Osteocyte (in vitro differentiated cells): ENCODE measurements around the gene NPAS2. TPM values are rescaled to one million over a fixed set of nuclear protein-coding genes. Genes with fewer than 3 reads are reported as not detected.

ENCODE experiments used
- DNase-seq: peaks from one replicate; pipeline ENCODE4 v3.0.0; 2021; ENCODE audit warnings: mixed read lengths; ENCODE audit not compliant: unreplicated experiment; ENCODE audit errors: extremely low spot score
- H3K27ac Mint-ChIP-seq: one replicate; pipeline ENCODE4 v1.8.0; 2021; ENCODE audit warnings: mild to moderate bottlenecking, mixed read lengths; ENCODE audit not compliant: unreplicated experiment
- H3K27me3 Mint-ChIP-seq: one replicate; pipeline ENCODE4 v1.8.0; 2021; ENCODE audit warnings: mixed read lengths; ENCODE audit not compliant: unreplicated experiment
- H3K36me3 Mint-ChIP-seq: one replicate; pipeline ENCODE4 v1.8.0; 2021; ENCODE audit warnings: mixed read lengths; ENCODE audit not compliant: unreplicated experiment
- H3K4me1 Mint-ChIP-seq: one replicate; pipeline ENCODE4 v1.8.0; 2021; ENCODE audit warnings: mixed read lengths; ENCODE audit not compliant: unreplicated experiment
- H3K4me3 Mint-ChIP-seq: one replicate; pipeline ENCODE4 v1.8.0; 2021; ENCODE audit warnings: mild to moderate bottlenecking, moderate library complexity, mixed read lengths; ENCODE audit not compliant: unreplicated experiment
- H3K9me3 Mint-ChIP-seq: one replicate; pipeline ENCODE4 v1.8.0; 2021; ENCODE audit warnings: mixed read lengths; ENCODE audit not compliant: unreplicated experiment
- CTCF ChIP-seq: fragments of 200-600 bp; sonication (generic); IDR thresholded peaks from 2 replicates; pipeline ENCODE4 v1.5.0; 2021; ENCODE audit warnings: antibody characterized with exemption, mild to moderate bottlenecking, moderate library complexity
- total RNA-seq: library from RNA; stranded (reverse); gene quantifications from 2 replicates; pipeline ENCODE4 v1.2.1, GENCODE V29; 2021

The NPAS2 gene
- total RNA-seq, 1 donor from 2014 or later = 16.6 TPM

- no peak for TF ChIP-seq CTCF
- no peaks in the 10 kb centered on the region for H3K9me3 Mint-ChIP-seq
- H3K27ac Mint-ChIP-seq = no peak overlapping the region
- H3K27me3 Mint-ChIP-seq = no peaks in the 10 kb centered on the region
- H3K4me3 Mint-ChIP-seq = no peak overlapping the region
- DNase-seq = no peak
- H3K4me1 Mint-ChIP-seq = peaks cover 19% of the 10 kb centered on the region
- H3K36me3 Mint-ChIP-seq = peaks cover 2% of the 10 kb centered on the region
Measured at GRCh38 chr2:100856732-100857131, 36.8 kb downstream of the NPAS2 start.

GRCh38 chr2:100857341-100857740, 37.4 kb downstream of the NPAS2 start:
- H3K4me1 Mint-ChIP-seq = peaks cover 26% of the 10 kb centered on the region
- no peak overlapping the region for H3K4me3 Mint-ChIP-seq
- no peaks in the 10 kb centered on the region for H3K27me3 Mint-ChIP-seq
- H3K27ac Mint-ChIP-seq = no peak overlapping the region
- H3K9me3 Mint-ChIP-seq = no peaks in the 10 kb centered on the region
- no peak for DNase-seq
- peaks cover 2% of the 10 kb centered on the region for H3K36me3 Mint-ChIP-seq
- no peak for TF ChIP-seq CTCF

GRCh38 chr2:100857915-100858314, 38.0 kb downstream of the NPAS2 start:
- Mint-ChIP-seq H3K4me1 (peaks cover 25% of the 10 kb centered on the region), H3K27me3 (no peaks in the 10 kb centered on the region), H3K4me3 (no peak overlapping the region), H3K36me3 (peaks cover 2% of the 10 kb centered on the region), H3K9me3 (no peaks in the 10 kb centered on the region), H3K27ac (peak overlapping the region; percentile 42)
- TF ChIP-seq CTCF = no peak
- DNase-seq = no peak

- peaks cover 21% of the 10 kb centered on the region for H3K4me1 Mint-ChIP-seq
- DNase-seq = no peak
- H3K27ac Mint-ChIP-seq = no peak overlapping the region
- no peak overlapping the region for H3K4me3 Mint-ChIP-seq
- no peaks in the 10 kb centered on the region for H3K27me3 Mint-ChIP-seq
- no peaks in the 10 kb centered on the region for H3K9me3 Mint-ChIP-seq
- TF ChIP-seq CTCF = no peak
- peaks cover 2% of the 10 kb centered on the region for H3K36me3 Mint-ChIP-seq
Measured at GRCh38 chr2:100859902-100860301, 40.0 kb downstream of the NPAS2 start.

GRCh38 chr2:100861340-100861739, 41.4 kb downstream of the NPAS2 start:
- Mint-ChIP-seq H3K4me3 (no peak overlapping the region), H3K36me3 (peaks cover 4% of the 10 kb centered on the region), H3K27me3 (no peaks in the 10 kb centered on the region), H3K4me1 (peaks cover 25% of the 10 kb centered on the region), H3K9me3 (no peaks in the 10 kb centered on the region), H3K27ac (no peak overlapping the region)
- no peak for DNase-seq
- no peak for TF ChIP-seq CTCF
